SIG-M5 (cell line): ENCODE results near the gene USP24.

ENCODE experiments used
- DNase-seq: peaks from one replicate; lab custom pipeline; 2025; lab: John Stamatoyannopoulos, UW

USP24 gene

DNA sequence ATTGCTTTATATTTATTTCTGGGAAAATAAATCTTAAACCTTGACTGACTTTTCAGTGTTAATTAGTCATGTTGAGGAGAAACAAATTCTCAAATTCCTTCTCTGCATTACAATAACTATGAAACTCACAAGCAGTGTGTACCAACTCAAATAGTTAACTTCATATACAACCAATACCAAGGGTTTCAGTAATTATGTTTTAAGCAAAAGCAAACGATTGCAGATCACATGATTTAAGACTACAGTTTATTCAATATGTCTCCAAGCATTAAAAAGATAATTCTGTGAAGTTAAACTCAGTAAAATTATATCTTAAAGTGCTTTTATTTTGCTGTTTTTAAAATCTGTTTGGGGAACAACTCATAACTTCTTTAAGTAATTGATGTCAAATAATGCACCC, 147.2 kb downstream of the USP24 start:
- DNase-seq, result no peak

DNA sequence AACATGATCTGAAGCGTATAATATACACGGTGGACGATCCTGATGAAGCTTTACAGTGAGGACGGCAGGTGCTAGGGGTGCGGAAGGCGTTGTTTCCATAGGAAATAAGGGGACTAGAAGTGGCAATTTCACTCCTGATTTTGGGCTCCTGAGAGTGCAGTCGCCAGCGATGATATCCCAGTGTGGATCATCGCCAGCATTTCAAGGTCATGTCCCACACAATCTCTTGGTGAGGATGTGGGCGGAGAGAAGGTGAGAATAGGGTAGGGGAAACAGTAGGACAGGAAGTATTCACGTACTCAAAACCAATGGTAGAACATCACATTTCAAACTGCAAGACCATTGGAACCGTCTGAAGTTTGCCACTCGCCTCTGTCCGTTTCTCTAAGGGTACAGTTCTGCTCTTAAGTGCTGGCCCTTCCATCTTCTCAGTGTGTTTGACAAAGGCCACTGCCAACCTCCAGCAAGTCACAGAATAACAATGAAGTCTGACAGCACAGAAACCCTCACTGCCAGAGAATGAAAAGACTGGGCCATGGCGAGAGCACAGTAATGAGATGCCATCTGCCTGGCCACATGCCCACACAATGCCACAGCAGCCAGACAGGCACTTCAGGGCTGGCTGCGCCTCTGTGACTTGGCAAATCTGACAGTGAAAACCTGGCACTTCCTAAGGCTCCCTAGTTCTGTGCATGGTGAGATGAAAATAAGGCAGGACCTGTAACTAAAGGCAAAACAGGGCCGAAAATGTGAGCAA, 148.0 kb downstream of the USP24 start:
- no peak for DNase-seq

DNA sequence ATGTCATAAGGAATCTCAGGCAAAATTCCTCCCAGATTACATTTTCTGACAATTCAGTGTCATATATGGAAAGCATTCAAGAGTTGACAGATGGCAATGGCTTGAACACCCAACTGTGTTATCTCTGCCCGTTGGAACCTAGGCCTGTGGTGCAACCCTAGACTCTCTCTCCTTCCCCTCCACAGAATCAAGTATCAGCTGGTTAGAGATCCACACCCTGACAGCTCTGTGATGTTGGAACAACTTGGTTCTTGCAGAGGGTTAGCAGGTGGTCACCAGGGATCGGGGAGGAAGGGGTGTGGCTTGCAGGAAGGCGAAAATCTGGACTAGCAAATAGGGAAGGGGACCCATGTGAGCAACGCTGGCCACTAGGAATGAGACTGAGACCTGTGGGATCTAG, 149.5 kb downstream of the USP24 start:
- no peak for DNase-seq

DNA sequence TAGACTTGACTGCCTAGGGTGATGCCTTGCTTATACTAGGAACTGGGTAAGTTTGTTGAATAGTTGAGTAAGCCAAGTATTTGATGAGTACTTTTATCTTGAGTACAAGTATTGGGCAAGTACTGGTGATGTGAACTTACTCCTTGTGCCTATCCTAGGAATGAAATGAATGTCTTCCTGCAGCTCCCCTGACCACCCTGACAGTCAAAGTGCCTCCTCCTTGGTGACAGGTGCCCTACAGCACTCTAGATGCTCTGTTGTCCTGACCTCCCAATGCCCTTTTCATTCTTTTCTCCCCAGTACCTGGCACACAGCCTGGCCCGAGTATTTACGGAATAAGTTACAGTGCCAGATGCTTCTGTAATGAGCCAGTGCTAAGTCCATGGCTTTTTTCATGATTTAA, 150.3 kb downstream of the USP24 start:
- no peak for DNase-seq

GRCh38 chr1:55064071-55064581, 151.0 kb downstream of the USP24 start:
- DNase-seq, result no peak

- DNase-seq, result no peak
Observed at GRCh38 chr1:55063577-55063942, 151.6 kb downstream of the USP24 start.

DNA sequence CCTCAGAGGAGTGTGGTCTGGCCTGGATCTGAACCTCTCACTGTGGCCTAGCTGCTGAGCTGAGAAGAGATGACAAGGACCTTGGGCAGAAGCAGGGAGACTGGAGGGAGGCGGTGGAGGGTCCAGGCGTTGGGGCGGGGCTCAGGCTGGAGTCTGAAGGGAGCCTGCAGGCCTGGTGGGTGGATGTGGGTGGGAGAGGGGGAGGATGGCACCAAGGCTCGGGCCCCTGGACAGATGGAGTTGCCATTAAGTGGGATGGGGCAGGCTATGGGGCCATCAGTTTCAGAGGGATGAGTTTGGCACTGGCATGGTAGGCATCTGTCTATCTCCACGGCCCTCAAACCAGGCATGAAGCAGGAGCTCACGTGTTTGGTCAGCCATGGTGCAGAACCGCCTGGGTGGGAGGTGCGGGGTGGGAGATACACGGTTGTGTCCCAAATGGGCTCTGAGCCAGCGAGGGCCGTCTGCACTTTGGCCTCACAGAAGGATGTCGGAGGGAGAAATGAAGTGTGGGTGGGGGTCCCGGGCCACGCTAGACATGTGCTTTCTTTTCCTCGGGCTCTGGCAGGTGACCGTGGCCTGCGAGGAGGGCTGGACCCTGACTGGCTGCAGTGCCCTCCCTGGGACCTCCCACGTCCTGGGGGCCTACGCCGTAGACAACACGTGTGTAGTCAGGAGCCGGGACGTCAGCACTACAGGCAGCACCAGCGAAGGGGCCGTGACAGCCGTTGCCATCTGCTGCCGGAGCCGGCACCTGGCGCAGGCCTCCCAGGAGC, 152.2 kb downstream of the USP24 start:
- DNase-seq, result no peak

DNA sequence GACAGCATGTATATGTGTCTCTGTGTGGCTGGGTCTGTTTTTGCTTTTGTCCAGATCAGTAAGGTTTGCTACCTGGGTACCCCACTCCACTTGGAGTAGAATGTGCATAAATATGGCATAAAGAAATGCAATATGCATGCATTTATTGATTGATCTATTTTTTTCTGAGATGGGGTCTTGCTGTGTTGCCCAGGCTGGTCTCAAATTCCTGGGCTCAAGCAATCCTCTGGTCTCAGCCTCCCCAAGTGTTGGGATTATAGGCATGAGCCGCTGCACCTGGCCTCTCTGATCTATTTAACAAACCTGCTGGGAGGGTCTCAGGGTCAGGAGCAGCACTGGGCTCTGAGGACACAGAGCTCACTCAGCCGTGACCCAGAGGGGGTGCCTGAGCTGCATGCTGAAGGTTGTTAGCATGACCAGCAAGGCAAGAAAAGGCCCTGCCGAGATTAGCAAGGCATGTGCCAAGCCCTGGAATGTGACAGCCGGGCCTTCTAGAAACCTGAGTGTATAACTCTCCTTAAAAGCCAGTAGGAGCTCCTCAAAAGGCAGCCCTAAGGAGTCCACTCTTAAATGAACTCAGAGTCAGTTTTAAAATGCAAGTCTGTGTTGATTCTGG, 153.3 kb downstream of the USP24 start:
- DNase-seq, result no peak

DNA sequence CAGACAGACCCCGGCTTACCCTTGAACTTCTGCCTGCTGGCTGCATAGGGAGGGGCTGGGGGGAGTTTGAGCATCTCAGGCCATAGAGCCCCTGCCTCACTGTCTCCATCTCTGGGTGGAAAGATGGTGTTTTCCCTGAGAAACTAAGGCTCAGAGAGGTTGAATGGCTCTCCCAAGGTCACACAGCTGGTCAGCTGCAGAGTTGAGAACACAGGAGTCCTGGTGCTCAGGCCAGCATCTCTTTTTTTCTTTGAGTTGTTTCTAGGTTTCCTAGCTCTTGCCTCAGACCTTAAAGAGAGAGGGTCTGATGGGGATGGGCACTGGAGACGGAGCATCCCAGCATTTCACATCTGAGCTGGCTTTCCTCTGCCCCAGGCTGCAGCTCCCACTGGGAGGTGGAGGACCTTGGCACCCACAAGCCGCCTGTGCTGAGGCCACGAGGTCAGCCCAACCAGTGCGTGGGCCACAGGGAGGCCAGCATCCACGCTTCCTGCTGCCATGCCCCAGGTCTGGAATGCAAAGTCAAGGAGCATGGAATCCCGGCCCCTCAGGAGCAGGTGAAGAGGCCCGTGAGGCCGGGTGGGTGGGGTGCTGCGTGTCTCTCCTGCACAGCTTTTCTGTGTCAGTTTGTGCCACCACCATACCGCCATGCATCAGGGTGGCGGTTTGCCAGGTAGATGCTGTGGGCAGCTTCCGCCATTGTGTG, 154.0 kb downstream of the USP24 start:
- DNase-seq, result no peak

DNA sequence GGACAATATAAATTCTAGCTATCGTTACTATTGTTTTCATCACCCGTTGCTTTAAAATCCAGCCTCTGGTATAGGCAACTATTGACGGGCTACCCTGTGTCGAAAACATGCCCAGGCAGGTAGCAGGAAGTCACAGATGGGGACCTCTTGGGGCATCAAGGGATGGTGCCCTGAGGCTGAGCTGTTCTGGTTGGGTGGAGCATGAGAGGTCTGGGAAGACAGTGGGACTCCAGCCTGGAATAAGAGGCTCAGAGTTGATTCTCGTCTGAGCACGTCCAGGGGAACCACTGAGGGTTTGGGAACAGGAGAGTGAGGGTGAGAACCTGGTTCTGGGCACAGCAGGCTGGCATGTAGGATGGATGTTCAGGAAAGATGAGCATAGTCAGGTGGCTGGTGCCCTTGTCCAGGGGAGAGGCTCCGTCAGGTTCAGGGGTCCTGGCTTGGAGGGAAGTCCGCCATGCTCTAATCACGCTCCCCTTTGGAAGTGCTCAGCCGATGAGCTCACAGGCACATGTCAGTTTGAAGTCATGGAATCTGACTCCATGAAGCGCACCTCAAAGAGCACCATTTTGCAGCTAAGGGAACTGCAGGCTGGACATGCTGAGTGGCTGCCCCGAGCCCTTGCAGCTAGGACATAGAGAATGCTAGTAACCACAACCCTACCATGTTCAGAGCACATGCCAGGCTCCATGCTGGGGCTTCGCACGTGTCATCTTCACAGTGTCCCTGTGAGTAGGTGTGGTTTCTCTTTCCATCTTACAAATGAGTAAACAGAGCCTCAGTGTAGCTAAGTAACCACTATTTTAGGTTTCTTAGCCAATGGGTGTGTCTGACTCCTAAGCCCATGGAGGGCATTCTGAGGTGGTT, 154.8 kb downstream of the USP24 start:
- no peak for DNase-seq

GRCh38 chr1:55059302-55060132, 155.6 kb downstream of the USP24 start:
- no peak for DNase-seq

GRCh38 chr1:55057956-55058298, 157.2 kb downstream of the USP24 start:
- no peak for DNase-seq

DNA sequence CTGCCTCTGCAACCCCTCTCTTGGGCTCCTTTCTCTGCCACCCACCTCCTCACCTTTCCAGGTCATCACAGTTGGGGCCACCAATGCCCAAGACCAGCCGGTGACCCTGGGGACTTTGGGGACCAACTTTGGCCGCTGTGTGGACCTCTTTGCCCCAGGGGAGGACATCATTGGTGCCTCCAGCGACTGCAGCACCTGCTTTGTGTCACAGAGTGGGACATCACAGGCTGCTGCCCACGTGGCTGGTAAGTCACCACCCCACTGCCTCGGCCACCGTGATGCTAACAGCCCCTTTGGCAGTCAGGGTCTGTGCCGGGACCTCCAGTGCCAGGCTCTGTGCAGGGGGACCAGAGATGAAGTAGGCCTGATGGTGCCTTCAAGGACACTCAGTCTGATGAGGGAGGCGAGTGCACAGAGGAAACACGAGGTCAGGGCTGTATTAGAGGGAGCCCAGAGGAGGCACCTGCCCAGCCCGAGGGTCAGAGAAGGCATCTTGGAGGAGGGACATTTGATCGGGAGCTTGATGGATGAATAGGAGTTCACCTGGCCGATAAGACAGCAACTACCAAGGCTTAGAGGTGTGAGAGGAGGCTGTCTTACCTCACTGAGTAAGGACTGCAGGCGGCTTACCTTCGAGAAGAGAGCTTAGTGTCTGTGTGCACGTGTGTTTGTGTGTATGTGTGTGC, 157.8 kb downstream of the USP24 start:
- no peak for DNase-seq

DNA sequence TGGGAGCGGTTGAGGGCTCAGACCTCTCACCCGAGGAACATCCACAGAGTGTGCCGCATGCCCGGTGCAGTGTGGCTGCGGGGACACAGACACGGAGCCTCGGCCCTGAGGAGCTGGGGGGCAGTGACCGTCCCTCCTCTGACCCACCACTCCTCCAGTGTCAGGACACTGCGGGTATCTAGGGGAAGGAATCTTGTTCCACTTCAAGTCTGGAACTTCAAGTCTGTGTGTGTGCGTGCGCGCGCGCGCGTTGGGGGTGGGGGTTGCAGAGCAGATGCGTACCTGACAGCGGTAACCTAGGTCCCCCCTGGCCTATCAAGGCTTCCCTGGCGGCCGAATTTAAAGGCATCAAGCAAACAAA, 158.6 kb downstream of the USP24 start:
- DNase-seq, result no peak

- no peak for DNase-seq
Observed at GRCh38 chr1:55055951-55056631, 159.1 kb downstream of the USP24 start.

- DNase-seq, result no peak
Observed at GRCh38 chr1:55055084-55055882, 159.9 kb downstream of the USP24 start.

DNA sequence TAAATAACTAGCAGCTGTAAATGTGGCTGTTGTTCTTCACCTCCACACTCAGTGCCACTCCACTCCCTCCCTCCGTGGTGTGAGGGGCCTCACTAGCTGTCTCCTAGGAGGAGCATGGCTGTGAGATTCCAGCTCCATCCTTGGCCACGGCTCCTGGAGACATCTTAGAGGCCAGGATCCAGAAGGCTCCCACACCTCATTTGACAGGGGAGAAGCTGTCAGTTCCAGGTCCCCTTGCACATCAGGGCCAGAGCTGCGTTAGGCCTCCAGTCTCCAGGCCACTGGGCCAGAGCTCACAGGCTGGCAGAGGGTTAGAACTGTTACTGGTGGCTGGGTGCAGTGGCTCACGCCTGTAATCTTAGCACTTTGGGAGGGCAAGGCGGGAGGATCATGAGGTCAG, 160.8 kb downstream of the USP24 start:
- no peak for DNase-seq

GRCh38 chr1:55053265-55053954, 161.8 kb downstream of the USP24 start:
- no peak for DNase-seq
